ENCODE results near the gene PACRG. TPM values are rescaled to one million over a fixed set of nuclear protein-coding genes. Genes with fewer than 3 reads are reported as not detected.

The PACRG gene
- polyA plus RNA-seq, 2 of the 4 experiments (the other 2 are of a cell fraction), result 0.14 to 0.30 TPM

- TF ChIP-seq, protein P1, sequence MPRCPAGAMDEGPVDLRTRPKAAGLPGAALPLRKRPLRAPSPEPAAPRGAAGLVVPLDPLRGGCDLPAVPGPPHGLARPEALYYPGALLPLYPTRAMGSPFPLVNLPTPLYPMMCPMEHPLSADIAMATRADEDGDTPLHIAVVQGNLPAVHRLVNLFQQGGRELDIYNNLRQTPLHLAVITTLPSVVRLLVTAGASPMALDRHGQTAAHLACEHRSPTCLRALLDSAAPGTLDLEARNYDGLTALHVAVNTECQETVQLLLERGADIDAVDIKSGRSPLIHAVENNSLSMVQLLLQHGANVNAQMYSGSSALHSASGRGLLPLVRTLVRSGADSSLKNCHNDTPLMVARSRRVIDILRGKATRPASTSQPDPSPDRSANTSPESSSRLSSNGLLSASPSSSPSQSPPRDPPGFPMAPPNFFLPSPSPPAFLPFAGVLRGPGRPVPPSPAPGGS (IDR thresholded peaks at IDR 0.05), result no peak
- TF ChIP-seq HES2 (IDR thresholded peaks at IDR 0.05), result no peak
Observed at GRCh38 chr6:163263998-163264661, 536.4 kb downstream of the PACRG start (continued).

DNA sequence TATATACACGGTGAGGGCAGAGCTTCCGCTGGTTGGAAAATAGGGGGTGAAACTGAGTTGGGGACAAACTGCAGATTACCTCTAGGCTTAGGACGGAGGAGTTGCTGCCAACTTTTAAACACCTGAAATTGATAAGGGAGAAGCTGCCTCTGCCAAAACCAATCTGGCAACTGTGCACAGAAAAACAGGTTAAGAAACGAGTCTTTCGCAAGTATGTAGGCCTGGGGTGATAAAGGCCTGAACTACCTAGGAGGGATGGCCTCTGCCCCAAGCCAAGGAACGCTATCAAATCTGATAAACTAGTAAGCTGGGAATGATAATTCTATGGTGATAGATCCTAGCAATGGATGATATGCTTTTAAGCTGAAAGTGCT is 536.9 kb downstream of the PACRG start:
- FAIRE-seq (no peak), DNase-seq (ENCODE audit: low read depth in 1 of 2, low spot score in 1 of 2) (no peak), ATAC-seq (no peak)
- Histone ChIP-seq H3K4me1 (no peaks in the 10 kb centered on the region), H3K27ac (no peak overlapping the region), H3K9me3 (no peaks in the 10 kb centered on the region), H3K4me2 (no peak overlapping the region), H3K4me3 (no peak overlapping the region)
- TF ChIP-seq FOSB (CRISPR knock-in tag; IDR thresholded peaks at IDR 0.05), result no peak
- no peak for TF ChIP-seq TFCP2L1 (CRISPR knock-in tag; IDR thresholded peaks at IDR 0.05)
- TF ChIP-seq MAZ (IDR thresholded peaks at IDR 0.05; ENCODE audit: borderline replicate concordance, low read depth, low read length), result no peak
- no peak for TF ChIP-seq RNF2 (IDR thresholded peaks at IDR 0.05; ENCODE audit: borderline replicate concordance, low read depth)
- no peak for TF ChIP-seq REST (IDR thresholded peaks at IDR 0.05)
- no peak for TF ChIP-seq PHF8 (IDR thresholded peaks at IDR 0.05; ENCODE audit: borderline replicate concordance, low read depth)
- no peak for TF ChIP-seq HOXB5 (CRISPR knock-in tag; IDR thresholded peaks at IDR 0.05)
- ChIA-PET CTCF (no interaction called here), POLR2A (no interaction called here)
- WGBS (ENCODE audit: missing lambda C conversion rate), result 87% methylated on average over 6 of the region's 6 CpGs

- ATAC-seq, result no peak
Observed at GRCh38 chr6:163281634-163282033, 553.9 kb downstream of the PACRG start.

DNA sequence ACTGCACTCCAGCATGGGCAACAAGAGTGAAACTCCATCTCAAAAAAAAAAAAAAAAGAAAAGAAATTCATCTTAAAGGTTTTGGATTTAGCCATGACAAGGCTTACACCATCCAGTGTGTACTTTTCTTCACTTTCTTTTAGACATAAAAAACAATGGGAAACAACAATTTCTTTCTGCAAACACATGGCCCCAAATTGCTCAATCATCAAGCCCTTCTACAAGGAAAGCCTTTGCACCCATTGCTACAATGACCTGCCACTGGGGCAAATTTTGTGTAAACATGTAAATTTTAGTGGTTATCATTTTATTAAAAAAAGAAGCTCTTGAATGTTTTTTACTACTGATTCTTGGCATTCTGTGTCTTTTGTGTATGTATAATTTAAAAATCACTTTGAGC is 554.9 kb downstream of the PACRG start:
- no peak for FAIRE-seq
- CTCF ChIA-PET, result no interaction called here
- POLR2A ChIA-PET, result no interaction called here
- ATAC-seq, result no peak
- Histone ChIP-seq H3K4me1 (no peaks in the 10 kb centered on the region), H3K4me3 (no peak overlapping the region), H3K9me3 (no peaks in the 10 kb centered on the region), H3K4me2 (no peak overlapping the region), H3K27ac (no peak overlapping the region)
- DNase-seq (ENCODE audit: low read depth in 1 of 2, low spot score in 1 of 2), result no peak
- no peak for TF ChIP-seq SREBF2 (IDR thresholded peaks at IDR 0.05)

More at GRCh38 chr6:163281634-163282033, 553.9 kb downstream of the PACRG start:
- H3K4me1 ChIP-seq, result no peaks in the 10 kb centered on the region
- CTCF ChIA-PET, result no interaction called here
- FAIRE-seq (no peak), DNase-seq (ENCODE audit: low read depth in 1 of 2, low spot score in 1 of 2) (no peak)
- H3K4me3 ChIP-seq, result no peak overlapping the region
- WGBS (ENCODE audit: missing lambda C conversion rate), result 81% methylated on average over 1 of the region's 1 CpG
- POLR2A ChIA-PET, result no interaction called here
- no peak for TF ChIP-seq NR3C1 (IDR thresholded peaks at IDR 0.05)
- TF ChIP-seq TP53 (CRISPR knock-in tag; IDR thresholded peaks at IDR 0.05), result no peak
- TF ChIP-seq FOSL2 (IDR thresholded peaks at IDR 0.05), result no peak
- TF ChIP-seq FOSL2 (CRISPR knock-in tag; IDR thresholded peaks at IDR 0.05), result no peak
- TF ChIP-seq NFE2L2 (conservative IDR thresholded peaks at IDR 0.05; ENCODE audit: low read length), result no peak
- no peak for TF ChIP-seq SMC3 (IDR thresholded peaks at IDR 0.05)
- no peak for TF ChIP-seq CHD2 (IDR thresholded peaks at IDR 0.05; ENCODE audit: low read length, partially characterized antibody)
- TF ChIP-seq EHMT2 (IDR thresholded peaks at IDR 0.05; ENCODE audit: low read depth), result no peak
- no peak for TF ChIP-seq CBX2 (IDR thresholded peaks at IDR 0.05; ENCODE audit: borderline replicate concordance, low read depth)
- H3K4me2 ChIP-seq, result no peak overlapping the region
- no peak overlapping the region for H3K27ac ChIP-seq
- H3K9me3 ChIP-seq, result no peaks in the 10 kb centered on the region
